HG02884 (cell line): ENCODE data around the gene PLIN4.
"Not testable (repeated sequence)": the region's sequence is repeated elsewhere in the genome, so short reads cannot be mapped to it uniquely, and the experiment has no call there.

Source experiments
- ATAC-seq: cut with Tn5 transposase; IDR thresholded peaks from one replicate; pipeline ENCODE4 v1.9.1; 2021; ENCODE audit warnings: mild to moderate bottlenecking, moderate library complexity; ENCODE audit not compliant: unreplicated experiment

Gene PLIN4

DNA sequence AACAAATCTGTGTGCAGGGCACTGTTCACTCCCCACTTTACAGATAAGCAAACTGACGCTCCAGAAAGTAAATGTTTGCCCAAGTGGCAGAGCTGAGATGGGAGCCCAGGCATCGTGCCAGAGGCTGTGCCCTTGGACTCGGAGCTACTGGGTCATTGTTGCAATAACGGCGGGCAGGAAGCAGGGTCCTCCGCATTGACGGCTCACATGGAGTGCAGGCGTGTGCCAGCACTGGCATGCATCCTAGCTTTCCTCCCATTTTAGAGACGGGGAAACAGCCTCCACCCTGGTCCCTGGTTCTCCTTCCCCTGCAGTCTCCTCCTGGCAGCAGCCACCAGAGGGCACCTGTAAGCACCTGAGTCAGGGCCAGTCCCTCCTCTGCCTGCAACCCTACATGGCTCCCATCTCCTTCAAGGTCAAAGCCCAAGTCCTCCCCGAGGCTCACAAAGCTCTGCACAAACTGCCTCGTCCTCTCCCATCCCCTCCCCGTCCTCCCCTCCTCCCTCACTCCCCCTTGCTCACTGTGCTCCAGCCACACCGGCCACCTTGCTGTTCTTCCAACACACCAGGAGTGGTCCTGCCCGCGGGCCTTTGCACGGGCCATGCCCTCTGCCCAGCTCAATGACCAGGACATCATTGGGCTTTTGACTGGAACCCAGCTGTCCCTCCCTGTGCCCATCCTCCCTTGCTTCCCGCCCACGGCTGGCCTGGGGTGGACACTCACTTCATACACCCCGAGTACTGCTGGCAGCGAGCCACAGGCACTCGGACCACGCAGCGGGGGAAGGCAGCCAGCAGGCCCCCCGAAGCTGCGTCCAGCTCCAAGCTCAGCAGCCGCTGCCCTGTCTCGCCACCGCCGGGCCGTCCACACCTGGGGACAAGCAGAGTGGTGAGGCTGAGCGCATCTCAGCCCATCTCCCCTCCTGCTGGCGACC, 29.3 kb upstream of the PLIN4 start:
- ATAC-seq: no peak

DNA sequence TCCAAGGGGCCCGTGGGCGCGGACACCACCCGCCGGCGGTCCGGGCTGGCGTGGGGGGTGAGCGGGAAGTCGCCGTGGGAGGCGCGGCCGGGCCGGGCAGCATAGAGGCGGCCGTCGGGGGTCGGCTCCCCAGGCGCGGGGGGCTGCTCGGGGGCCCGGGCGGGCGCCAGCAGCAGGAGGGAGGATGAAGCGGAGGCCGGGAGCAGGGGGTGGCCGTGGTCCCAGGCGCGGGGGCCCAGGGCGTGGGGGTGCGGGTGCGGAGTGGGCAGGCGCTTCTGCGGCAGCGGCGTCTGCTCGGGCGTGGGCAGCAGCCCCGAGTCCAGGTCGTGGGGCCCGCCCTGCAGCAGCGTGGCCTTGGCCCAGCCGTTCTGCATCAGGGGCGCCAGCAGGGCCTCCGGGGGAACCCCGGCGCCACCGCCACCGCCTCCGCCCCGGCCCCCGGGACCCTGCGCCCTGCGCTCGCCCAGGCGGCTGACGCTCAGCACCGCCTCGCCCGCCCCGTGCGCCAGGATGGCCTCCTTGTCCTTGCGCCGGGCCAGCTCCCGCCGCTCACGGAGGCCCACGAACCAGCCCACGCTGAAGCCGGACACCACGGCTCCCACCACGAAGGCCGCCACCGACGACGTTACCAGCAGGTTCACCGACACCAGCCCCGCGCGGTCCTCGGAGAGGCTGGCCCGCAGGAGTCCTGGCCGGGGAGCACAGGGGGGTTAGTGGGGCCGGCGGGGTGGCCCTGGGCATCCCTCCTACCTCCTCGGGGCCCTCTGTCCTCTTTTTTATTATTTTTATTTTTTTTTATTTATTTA, 25.8 kb upstream of the PLIN4 start:
- ATAC-seq: no peak

DNA sequence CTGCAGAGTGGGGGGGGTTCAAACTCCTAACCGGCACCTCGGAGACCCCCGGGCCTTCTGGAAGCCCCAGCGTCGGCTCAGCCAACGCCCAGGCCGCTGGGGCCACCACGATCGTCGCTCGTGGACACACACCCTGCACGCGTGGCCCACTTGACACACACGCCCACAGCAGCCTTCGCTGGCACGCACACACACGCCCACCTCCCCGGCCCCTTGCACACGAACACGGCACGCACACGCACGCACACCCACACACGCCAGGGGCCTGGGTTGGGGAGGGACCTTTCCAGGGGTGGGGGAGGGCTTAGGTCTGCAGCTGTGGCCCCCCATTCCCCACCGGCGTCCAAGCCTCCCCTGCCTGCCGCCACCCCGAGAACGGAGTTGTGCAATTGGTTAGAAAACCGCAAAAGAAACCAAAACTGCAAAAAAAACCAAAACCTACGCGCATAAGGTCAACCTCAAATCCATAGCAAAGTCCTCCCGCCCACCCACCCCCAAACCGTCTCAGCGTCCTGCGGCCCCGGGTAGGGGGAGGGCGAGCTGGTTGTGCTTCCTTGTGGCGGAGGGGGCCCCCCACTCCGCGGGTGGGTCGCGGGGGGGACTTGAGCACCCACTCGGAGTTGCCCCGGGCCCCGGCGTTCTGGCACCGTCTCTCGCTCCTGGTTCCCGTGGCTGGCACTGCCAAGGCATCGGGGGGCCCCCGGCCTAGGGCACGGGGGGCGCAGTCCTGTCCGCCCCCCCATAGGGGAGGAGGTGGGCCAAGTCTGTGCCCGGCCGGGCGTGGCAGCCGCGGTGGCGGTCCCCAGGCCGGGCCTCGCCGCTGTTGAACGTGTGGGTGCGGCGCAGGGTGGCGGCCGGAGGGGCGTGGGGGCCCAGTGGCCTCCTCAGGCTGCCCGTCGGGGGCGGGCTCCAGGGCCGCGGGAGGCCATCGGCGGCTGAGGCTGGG, 24.9 kb upstream of the PLIN4 start:
- no peak for ATAC-seq

DNA sequence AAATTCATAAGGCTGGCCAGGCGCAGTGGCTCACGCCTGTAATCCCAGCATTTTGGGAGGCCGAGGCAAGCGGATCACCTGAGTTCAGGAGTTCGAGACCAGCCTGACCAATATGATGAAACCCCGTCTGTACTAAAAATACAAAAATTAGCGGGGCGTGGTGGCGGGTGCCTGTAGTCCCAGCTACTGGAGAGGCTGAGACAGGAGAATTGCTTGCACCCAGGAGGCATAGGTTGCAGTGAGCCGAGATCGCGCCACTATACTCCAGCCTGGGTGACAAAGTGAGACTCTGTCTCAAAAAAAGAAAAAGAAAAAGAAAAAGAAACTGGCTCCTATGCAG, 23.5 kb upstream of the PLIN4 start:
- ATAC-seq: not testable (repeated sequence)

DNA sequence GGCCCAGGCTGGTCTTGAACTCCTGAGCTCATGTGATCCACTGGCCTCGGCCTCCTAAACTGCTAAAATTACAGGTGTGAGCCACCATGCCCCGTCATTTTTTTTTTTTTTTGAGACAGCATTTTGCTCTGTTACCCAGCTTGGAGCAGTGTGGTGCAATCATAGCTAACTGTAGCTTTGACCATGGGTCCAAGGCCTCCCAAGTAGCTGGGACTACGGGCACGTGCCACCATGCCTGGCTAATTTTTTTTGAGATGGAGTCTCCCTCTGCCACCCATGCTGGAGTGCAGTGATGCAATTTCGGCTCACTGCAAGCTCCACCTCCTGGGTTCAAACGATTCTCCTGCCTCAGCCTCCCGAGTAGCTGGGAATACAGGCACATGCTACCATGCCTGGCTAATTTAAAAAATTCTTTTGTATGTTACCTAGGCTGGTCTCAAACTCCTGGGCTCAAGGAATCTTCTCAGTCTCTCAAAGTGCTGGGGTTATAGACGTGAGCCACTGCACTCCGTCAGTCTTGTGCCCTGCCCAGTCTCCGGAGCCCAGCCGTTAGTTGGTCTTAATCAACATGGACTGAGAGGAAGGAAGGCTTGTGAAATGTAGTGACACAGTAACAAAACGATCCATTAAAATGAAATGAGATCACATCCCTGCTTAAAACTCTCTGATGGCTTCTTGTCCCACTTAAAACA, 23.0 kb upstream of the PLIN4 start:
- ATAC-seq: no peak

DNA sequence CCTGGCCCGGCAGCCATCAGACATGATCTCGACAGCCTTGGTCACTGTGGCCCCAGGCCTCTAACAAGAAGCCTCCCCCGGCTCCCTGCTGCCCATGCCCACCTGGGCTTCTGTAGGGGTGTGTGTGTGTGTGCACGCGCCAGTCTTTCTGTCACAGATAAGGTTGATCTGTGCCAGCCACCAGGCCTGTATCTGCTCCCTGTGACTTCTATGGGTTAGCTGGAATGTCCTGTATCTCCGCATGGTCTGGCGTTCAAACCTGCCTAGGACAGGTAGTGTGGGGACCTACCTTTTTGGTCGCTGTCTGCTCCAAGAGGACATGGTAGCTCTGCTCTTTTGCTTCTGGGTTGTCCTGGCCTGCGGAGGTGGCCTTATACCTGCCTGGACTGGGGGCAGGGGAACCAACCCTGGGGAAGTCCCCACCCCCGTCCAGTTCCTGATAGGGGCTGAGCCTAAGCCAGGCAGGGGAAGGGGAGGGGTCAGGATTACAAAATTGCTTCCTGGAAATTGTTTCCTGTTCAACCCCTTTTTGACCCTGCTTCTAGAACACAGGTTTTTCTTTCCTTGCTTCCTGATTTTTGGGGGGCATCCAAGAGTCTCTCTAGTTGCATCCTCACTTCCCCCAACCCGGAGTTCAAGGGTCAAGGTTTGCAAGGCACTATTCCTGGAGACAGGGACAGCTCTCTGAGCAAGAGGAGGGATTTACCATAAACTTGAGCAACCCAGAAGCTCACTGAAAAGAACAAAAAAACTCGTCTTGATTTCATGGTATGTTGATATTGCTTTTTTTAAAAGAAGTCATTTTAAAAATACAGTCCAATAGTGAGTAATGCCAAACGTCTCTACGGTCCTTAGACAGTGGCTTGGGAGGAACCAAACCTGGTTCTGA, 21.7 kb upstream of the PLIN4 start, which contains the start of gene LRG1:
LRG1 (minus strand) TSS at position 344 of the 889 bp plus-strand sequence; CDS start at position 321, 23 bp downstream.
- no peak for ATAC-seq

DNA sequence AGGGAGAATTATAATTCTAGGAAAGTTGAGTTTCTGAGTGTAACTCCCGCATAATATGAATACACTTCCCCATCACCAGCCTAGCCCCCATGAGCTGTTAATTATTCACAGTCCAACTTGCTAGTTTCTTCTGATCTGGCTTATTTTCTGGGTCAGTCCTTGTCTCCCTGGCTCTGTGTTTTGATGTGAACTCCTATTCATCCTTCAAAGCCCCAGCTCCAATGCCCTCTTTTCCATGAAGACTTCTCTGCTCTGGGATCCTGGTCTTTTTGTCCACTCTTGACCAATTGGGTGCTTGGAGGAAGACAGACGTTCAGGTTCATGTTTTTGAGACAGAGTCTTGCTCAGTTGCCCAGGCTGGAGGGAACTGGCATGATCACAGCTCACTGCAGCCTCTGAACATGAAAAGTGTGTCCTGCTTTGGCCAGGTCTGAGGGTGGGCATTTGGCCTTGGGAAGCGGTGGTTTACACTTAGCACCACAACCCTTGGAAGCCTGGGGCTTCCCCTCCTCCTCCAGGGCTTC, 20.9 kb upstream of the PLIN4 start:
- no peak for ATAC-seq

DNA sequence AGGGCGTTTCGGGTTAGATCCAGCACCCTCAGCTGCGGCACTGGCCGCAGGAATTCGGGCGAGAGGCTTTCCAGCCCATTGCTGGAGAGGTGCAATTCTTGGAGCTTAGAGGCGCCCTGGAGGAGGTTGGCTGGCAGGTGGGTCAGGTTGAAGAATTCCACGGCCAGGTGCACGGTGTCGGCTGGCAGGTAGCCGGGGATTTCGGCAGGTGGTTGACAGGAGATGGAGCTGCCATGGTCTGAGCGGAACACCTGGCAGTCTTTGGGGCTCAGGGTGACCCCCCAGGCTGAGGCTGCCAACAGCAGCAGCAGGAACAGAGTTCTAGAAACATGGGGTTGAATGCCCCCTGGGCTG, 20.3 kb upstream of the PLIN4 start:
- no peak for ATAC-seq

DNA sequence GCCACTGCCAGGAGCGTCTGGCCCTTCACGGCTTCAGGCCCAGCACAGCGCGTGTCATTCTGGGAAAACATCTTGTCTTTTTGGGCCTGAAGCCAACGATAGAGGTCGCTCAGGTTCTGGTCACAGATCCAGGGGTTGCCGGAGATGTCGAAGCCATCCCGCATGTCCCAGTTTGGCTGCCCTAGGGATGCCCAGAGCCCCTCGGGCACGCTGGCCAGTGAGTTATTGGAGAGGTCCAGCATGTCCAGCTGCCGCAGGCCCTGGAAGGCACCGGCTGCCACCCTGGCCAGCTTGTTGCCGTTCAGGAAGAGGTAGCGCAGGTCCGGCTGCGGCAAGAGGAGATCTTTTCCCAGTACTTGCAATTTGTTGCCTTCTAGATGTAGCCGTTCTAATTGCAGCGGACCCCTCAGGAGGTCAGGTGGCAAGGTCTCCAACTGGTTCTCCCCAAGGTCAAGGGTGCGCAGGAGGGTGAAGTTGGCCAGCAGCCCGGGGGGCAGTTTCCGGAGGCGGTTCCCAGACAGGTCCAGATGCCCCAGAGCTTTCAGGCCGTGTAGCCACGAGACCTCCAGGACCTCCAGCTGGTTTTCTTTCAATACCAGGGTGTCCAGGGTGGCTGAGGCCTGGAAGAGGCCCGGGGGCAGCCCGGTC, 19.8 kb upstream of the PLIN4 start:
- ATAC-seq: no peak

DNA sequence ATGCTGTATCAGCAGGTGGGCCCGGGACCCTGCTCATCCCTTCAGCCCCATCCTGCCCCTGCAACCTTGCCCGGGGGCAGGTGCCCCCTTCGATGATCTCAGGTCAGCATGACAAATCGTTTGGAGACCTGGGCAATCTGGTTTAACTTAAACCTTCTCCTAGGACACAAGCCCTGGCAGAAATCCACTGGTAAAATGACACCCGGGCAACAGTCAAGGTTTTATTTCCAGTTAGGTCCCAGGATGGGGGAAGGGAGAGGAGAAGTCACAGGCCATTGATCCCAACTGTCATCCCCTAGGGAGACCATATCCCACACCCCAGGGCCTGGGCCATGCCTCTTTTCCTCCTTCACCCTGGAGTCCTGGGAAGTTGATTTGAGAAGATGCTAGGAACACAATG, 18.5 kb upstream of the PLIN4 start:
- no peak for ATAC-seq

DNA sequence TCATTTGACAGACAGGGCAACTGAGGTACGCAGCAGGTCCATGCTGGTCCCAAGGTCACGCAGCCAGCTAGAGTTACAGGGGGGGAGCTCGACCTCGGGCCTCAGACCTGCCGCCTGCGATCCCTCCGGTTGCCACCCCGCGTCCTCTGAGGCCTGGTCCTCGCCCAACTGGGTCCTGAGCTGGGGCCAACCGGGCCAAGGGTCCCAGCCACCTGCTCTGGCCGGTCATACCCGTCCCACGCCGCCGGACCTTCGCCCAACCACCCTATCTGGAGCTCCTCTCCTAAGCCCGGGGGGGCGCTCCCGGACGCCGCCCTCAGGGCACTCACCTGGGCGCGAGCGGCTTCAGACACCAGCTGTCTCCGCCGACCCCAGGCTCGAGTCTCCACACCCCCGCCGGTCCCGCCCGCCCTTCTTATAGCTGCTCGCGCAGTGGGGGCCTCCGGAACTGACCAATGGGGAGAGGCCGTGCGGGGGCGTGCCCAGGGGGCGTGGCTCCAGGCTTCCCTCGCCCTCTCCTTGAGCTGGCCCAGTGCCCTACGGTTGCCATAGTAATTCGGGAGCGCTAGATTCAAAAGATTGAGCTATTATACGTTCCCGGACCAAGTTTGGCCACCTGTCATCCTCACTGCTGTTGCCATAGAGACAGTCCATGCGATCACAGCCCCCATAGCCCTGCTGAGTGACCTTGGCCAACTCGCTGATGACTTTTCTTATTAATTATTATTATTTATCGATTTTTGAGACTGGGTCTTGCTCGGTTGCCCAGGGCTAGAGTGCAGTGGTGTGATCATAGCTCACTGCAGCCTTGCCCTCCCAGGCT, 16.8 kb upstream of the PLIN4 start, which contains the start of gene PLIN5:
PLIN5 (minus strand) TSS at position 389 of the 823 bp plus-strand sequence. CDS start 1,150 bp downstream, outside the sequence.
- no peak for ATAC-seq

DNA sequence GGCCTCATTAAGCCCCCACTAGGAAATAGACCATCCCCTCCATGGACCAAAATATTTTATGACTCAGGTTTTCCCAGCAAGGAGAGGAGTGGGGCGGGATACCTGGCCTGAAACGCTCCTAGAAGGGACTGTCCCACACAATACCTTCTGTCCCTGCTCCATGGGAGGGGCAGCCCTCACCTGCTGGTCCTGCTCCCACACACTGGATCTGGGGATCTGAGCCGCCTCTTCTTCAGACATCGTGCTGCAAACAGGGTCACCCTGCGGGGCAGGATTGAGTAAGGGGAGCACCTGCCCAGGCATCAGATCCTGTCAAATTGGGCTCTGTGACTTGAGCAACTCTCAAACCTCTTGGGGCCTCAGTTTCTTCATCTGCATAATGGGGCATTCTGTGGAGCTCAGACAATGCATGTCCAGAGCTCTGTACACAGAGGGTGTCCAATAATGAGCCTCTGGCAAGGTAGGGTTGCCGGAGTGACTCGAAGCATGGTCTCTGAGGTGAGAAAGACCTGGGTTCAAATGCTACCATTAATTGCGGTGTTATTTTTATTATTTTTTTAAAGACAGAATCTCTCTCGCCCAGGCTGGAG, 15.6 kb upstream of the PLIN4 start:
- no peak for ATAC-seq

DNA sequence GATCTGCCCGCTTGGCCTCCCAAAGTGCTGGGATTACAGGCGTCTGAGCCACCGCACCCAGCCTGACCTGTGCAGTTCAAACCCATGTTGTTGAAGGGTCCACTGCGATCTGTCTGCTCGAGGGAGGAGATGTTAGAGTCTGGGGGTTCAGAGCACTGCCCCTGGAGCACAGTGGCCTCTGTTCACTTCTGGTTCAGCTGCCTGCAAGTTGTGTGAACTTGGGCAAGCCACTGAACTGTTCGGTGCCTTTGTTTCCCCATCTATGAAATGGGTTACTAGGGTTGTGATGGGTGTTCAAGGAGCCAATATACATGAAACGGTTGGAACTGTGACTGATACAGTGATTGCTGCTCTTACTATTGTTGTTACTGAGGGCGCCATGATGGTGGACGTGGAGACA, 15.0 kb upstream of the PLIN4 start:
- no peak for ATAC-seq

DNA sequence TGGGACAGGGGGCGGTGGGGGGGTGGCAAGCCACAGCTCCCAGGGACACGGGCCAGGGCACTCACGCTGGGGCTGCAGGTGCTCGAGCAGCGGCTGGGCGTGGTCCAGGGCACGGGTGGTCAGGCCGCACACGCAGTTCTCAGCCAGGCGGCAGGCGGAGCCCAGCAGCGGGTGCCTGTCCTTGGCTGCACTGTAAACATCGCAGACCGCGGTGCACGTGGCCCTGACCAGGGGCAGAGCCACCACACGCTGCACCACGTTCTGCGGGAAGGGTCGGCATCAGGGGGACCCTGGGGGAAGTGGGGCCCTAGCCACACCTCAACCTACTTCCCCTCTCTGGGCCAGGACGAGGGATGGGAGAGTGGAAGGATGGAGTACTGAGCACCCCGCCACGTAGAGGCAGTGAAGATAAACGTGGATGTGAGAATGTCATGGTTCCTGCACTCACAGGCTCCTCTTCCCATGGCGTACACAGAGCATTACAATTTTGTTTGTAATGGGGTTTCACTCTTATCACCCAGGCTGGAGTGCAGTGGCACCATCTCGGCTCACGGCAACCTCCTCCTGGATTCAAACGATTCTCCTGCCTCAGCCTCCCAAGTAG, 13.4 kb upstream of the PLIN4 start:
- ATAC-seq: no peak

DNA sequence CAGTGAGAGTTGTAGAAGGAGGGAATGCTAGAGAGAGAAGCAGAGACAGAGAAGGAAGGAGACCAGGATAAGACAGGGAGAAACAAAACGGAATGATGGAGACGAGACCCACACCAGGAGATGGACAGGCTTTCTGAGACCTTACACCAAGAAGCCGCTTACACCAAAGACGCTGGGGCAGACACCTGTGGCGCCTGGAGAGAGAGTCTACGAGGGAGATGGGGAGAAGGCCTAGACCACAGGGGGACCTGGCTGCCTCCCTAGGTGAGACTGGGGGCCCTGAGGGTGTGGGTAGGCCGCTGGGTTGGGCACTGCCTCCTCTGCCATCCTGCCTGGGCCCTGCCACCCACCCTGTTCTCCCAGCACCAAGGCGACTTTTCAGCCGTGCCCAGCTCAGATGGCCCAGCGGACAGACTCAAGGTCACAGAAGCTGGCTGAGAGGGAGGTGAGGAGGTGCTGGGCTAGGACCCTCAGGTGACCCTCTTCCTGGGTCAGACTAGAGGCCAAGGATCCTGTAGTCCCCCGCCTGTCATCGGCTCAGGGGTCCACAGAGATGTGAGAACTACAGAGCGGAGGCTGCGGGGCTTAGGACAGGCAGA, 11.7 kb upstream of the PLIN4 start:
- no peak for ATAC-seq

DNA sequence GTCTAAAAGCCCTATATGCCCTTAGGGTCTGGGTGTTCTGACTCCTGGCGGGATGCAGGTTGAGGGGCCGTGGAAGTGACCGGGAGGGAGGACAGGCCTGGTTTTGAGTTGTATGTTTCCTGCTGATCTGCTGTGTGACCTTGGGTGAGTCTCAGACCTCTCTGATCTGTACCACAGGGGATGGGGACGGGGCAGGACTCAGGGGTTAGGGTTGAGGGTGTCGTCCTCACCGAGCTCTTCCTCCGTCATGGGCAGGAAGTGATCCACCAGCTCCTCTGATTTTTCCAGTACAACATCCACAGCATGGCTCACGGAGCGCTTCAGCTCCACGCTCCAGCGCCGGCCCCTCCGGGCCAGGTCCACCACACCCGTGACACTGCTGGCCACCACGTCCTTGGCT, 10.6 kb upstream of the PLIN4 start:
- no peak for ATAC-seq
